ENCODE measurements around the gene GTF3C4. TPM values are rescaled to one million over a fixed set of nuclear protein-coding genes. Genes with fewer than 3 reads are reported as not detected.

The GTF3C4 gene
- total RNA-seq, 4 donors from 2014 or later: 16.6 to 25.9 (median 24.1) TPM

DNA sequence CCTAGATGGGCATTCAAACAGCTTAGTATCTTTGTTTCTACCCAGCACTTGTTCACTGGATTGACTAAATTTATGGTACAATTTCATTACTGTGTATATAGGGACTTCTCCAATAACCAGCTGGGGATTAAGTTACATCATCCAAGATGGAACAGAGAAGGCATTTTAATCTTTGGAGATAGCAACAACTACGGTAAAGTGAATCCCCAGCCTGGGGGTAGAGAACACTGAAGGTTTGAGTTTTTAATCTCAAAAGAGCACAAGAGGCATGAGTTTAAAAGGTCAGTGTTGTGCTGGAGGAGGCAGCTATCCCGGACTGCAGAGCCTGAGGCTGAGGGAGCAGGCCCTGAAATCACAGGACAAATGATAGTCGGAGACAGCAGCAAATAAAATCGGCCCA lies 29.0 kb upstream of the GTF3C4 start:
- H3K27ac ChIP-seq: no peak overlapping the region
- no peaks in the 10 kb centered on the region for H3K9me3 ChIP-seq
- WGBS: 88% methylated on average over 4 of the region's 4 CpGs
- no peak for TF ChIP-seq EP300 (IDR thresholded peaks at IDR 0.05)
- TF ChIP-seq POLR2AphosphoS5 (IDR thresholded peaks at IDR 0.05): no peak
- H3K27me3 ChIP-seq: no peaks in the 10 kb centered on the region
- peaks cover 78% of the 10 kb centered on the region for H3K36me3 ChIP-seq
- DNase-seq (ENCODE audit: low spot score in 2 of 2): no peak
- H3K4me1 ChIP-seq: no peaks in the 10 kb centered on the region
- no peak overlapping the region for H3K4me3 ChIP-seq

DNA sequence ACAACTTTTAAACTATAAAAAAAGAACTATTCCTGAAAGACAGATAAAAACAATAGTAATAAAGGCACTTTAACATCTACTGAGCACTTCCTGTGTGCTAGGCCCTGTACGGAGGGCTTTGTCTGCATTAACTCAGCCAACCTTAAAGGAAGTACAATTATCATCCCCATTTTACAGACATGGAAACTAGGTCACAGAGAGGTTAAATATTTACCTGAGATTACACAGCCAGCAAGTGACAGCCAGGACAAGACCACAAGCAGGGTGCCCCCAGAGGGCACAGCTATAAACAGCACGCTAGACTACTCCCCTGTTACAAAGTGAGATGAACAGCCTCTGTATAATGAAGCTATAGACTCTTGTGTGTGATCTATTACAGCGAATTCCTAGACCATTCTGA lies 26.0 kb upstream of the GTF3C4 start:
- 87% methylated on average over 3 of the region's 3 CpGs for WGBS
- no peak overlapping the region for H3K27ac ChIP-seq
- TF ChIP-seq CTCF (IDR thresholded peaks at IDR 0.05) (no peak), POLR2AphosphoS5 (IDR thresholded peaks at IDR 0.05) (no peak), EP300 (IDR thresholded peaks at IDR 0.05) (no peak), POLR2A (IDR thresholded peaks at IDR 0.05) (no peak)
- no peaks in the 10 kb centered on the region for H3K27me3 ChIP-seq
- H3K9me3 ChIP-seq: no peaks in the 10 kb centered on the region
- H3K4me3 ChIP-seq: no peak overlapping the region
- DNase-seq (ENCODE audit: low spot score in 2 of 2): no peak
- H3K36me3 ChIP-seq: peaks cover 83% of the 10 kb centered on the region
- H3K4me1 ChIP-seq: no peaks in the 10 kb centered on the region

- peaks cover 84% of the 10 kb centered on the region for H3K36me3 ChIP-seq
- 98% methylated on average over 8 of the region's 8 CpGs for WGBS
- no peak for DNase-seq (ENCODE audit: low spot score in 2 of 2)
Observed at GRCh38 chr9:132645306-132645705, 25.0 kb upstream of the GTF3C4 start.

DNA sequence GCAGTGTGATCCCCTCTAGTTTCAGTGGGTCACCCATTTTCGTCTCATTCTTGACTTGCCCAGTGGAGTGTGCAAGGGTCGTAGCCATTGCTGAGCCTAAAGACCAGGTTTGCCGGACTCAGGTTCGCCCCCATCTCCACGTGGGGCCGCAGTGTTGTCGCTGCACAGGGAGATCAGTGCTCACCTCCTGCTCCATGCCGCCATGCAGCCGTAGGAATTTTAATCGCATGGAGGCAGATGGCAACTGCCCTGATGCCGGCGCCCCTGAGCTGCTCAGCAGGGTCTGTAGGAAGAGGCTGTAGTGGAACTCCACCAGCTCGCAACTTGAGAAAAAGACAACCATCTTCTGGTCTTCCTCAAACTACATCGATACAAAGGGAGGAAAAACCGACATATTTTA lies 24.6 kb upstream of the GTF3C4 start:
- Histone ChIP-seq H3K4me1 (no peaks in the 10 kb centered on the region), H3K27me3 (no peaks in the 10 kb centered on the region), H3K9me3 (no peaks in the 10 kb centered on the region), H3K27ac (no peak overlapping the region), H3K36me3 (peaks cover 84% of the 10 kb centered on the region), H3K4me3 (no peak overlapping the region)
- no peak for TF ChIP-seq EP300 (IDR thresholded peaks at IDR 0.05)
- no peak for TF ChIP-seq CTCF (IDR thresholded peaks at IDR 0.05)
- TF ChIP-seq POLR2A (IDR thresholded peaks at IDR 0.05): no peak
- TF ChIP-seq POLR2AphosphoS5 (IDR thresholded peaks at IDR 0.05): no peak
- WGBS: 97% methylated on average over 15 of the region's 15 CpGs
- DNase-seq (ENCODE audit: low spot score in 2 of 2): no peak

More at GRCh38 chr9:132645306-132645705, 25.0 kb upstream of the GTF3C4 start:
- TF ChIP-seq EP300 (IDR thresholded peaks at IDR 0.05) (no peak), POLR2A (IDR thresholded peaks at IDR 0.05) (no peak), CTCF (IDR thresholded peaks at IDR 0.05) (no peak), POLR2AphosphoS5 (IDR thresholded peaks at IDR 0.05) (no peak)
- no peak overlapping the region for H3K27ac ChIP-seq
- H3K4me1 ChIP-seq: no peaks in the 10 kb centered on the region
- H3K9me3 ChIP-seq: no peaks in the 10 kb centered on the region
- H3K4me3 ChIP-seq: no peak overlapping the region
- no peaks in the 10 kb centered on the region for H3K27me3 ChIP-seq

DNA sequence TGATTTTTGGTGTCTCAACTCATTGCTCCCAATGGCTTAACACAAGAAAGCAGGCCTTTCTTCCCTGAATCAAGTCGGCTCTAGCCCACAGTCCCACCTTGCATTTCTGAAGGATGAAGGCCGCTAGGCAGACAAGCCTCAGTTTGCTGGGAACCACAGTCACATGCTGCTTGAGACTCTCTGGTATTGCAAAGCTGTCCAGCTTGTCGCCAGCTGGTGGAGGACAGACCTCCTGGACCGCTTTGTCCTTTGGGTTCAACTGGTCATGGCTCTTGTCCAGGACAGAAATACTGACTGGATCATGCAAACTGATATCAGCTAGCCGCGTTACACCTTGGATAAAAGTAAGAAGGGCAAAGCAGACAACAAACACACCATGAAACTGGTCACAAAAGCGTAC lies 23.5 kb upstream of the GTF3C4 start:
- Histone ChIP-seq H3K9me3 (no peaks in the 10 kb centered on the region), H3K27me3 (no peaks in the 10 kb centered on the region), H3K36me3 (peaks cover 79% of the 10 kb centered on the region), H3K4me3 (no peak overlapping the region), H3K27ac (no peak overlapping the region), H3K4me1 (no peaks in the 10 kb centered on the region)
- no peak for DNase-seq (ENCODE audit: low spot score in 2 of 2)
- TF ChIP-seq CTCF (IDR thresholded peaks at IDR 0.05) (no peak), EP300 (IDR thresholded peaks at IDR 0.05) (no peak), POLR2A (IDR thresholded peaks at IDR 0.05) (no peak), POLR2AphosphoS5 (IDR thresholded peaks at IDR 0.05) (no peak)
- WGBS: 92% methylated on average over 7 of the region's 7 CpGs

DNA sequence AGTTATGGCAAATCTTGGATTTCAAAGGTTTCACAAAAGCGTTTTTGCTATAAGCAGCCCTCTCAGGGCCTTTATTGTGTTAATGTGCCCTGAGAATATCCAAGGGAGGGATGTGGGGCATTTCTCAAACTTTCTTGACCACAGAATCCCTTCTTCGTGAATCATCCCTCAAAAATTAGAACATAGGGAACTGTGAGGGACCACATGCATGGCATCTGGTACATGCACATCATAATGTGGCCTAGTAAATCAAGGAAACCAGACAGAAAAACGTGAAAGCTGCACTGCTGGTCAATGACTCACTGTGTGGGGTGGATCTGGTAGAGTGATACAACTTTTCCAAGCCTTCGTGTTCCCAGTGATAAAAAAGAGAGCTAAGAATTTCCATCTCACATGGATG lies 22.9 kb upstream of the GTF3C4 start:
- Histone ChIP-seq H3K9me3 (no peaks in the 10 kb centered on the region), H3K4me3 (no peak overlapping the region), H3K27me3 (no peaks in the 10 kb centered on the region), H3K36me3 (peaks cover 80% of the 10 kb centered on the region), H3K4me1 (no peaks in the 10 kb centered on the region), H3K27ac (no peak overlapping the region)
- DNase-seq (ENCODE audit: low spot score in 2 of 2): no peak
- TF ChIP-seq EP300 (IDR thresholded peaks at IDR 0.05): no peak
- TF ChIP-seq POLR2A (IDR thresholded peaks at IDR 0.05): no peak
- no peak for TF ChIP-seq CTCF (IDR thresholded peaks at IDR 0.05)
- TF ChIP-seq POLR2AphosphoS5 (IDR thresholded peaks at IDR 0.05): no peak
- 68% methylated on average over 4 of the region's 4 CpGs for WGBS
